Activated CD4-positive, alpha-beta memory T cell treated with anti-CD3 and anti-CD28 coated beads for 36 hours (primary cell): ENCODE data around the gene FBXL3. TPM values are rescaled to one million over a fixed set of nuclear protein-coding genes. Genes with fewer than 3 reads are reported as not detected.
A peak's percentile ranks its signal among the peaks of the same experiment; 100 is the strongest.

ENCODE experiments used
- CTCF ChIA-PET: fragments of 350-600 bp; sonication (Branson Sonifier 250); formaldehyde crosslinking; loops from one replicate; lab custom pipeline; 2021; ENCODE audit warnings: antibody characterized with exemption, inconsistent platforms; lab: Charles Lee
- POLR2A ChIA-PET: fragments of 350-600 bp; sonication (Branson Sonifier 250); formaldehyde crosslinking; loops from one replicate; lab custom pipeline; 2021; ENCODE audit warnings: antibody characterized with exemption; lab: Charles Lee
- DNase-seq: peaks from one replicate; pipeline ENCODE4 v3.0.0-alpha.2; 2020
- H3K27ac Mint-ChIP-seq: one replicate; pipeline ENCODE4 v1.8.0; 2021; ENCODE audit warnings: mixed read lengths
- H3K27me3 Mint-ChIP-seq: one replicate; pipeline ENCODE4 v1.8.0; 2021; ENCODE audit warnings: mixed read lengths
- H3K36me3 Mint-ChIP-seq: one replicate; pipeline ENCODE4 v1.8.0; 2021; ENCODE audit warnings: mixed read lengths
- H3K4me1 Mint-ChIP-seq: one replicate; pipeline ENCODE4 v1.8.0; 2021; ENCODE audit warnings: low read depth, mixed read lengths
- H3K4me3 Mint-ChIP-seq: one replicate; pipeline ENCODE4 v1.8.0; 2021; ENCODE audit warnings: mild to moderate bottlenecking, mixed read lengths
- H3K9me3 Mint-ChIP-seq: one replicate; pipeline ENCODE4 v1.8.0; 2021; ENCODE audit warnings: mixed read lengths
- intact Hi-C: fragments of 100-400 bp; cut with micrococcal nuclease; formaldehyde crosslinking; loops from one replicate; pipeline ENCODE4 v1.15.1; 2023
- total RNA-seq, 2 experiments: library from RNA; stranded (reverse); gene quantifications; one replicate each; pipeline ENCODE4 v1.2.3, GENCODE V29; 2021

FBXL3 gene
- total RNA-seq, 2 experiments from 2014 or later = 35.6 to 35.7 TPM

DNA sequence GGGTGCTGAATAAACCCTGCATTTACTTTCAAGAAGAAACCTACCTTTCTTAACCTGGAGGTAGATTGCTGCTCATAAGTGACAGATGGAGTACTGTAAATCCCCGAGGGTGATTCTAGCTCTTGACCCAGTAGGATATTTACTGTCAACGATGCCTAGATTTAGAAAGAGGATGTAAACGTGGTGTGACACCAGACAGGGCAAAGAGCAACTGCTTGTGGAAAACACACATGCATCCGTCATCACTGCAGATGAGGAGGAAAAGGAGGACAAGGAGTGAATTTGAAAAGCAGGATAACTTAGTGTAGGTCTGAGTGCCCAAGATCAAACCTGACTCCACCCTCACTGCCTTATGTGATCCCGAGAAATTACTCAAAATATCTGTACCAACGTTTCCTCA is 44.9 kb downstream of the FBXL3 start:
- H3K27ac Mint-ChIP-seq = no peak overlapping the region
- CTCF ChIA-PET = interaction anchor here (1.4 to 2.6 kb wide), 2 partner anchors 46 to 78 kb away, joined by 4 to 6 read pairs; no protein-coding TSS in a partner anchor
- peaks cover 4% of the 10 kb centered on the region for H3K4me1 Mint-ChIP-seq
- no peaks in the 10 kb centered on the region for H3K9me3 Mint-ChIP-seq
- peaks cover 22% of the 10 kb centered on the region for H3K27me3 Mint-ChIP-seq
- no peak for DNase-seq
- POLR2A ChIA-PET = no interaction called here
- H3K4me3 Mint-ChIP-seq = no peak overlapping the region
- no peaks in the 10 kb centered on the region for H3K36me3 Mint-ChIP-seq
- intact Hi-C loops = loop anchor here (2.0 kb wide), 1 partner anchor 1107 kb away; no protein-coding TSS in a partner anchor

- CTCF ChIA-PET = interaction anchor here (0.6 to 2.6 kb wide), 28 partner anchors 9 to 1219 kb away, joined by 3 to 17 read pairs (median 4); partner anchors contain the start of gene CLN5
- H3K9me3 Mint-ChIP-seq = no peaks in the 10 kb centered on the region
- no peaks in the 10 kb centered on the region for H3K36me3 Mint-ChIP-seq
- H3K4me3 Mint-ChIP-seq = no peak overlapping the region
- peaks cover 6% of the 10 kb centered on the region for H3K4me1 Mint-ChIP-seq
- POLR2A ChIA-PET = interaction anchor here (0.6 to 1.2 kb wide), 3 partner anchors 9 to 355 kb away, joined by 3 to 4 read pairs (median 3); partner anchors contain the start of gene CLN5
- DNase-seq = peak; percentile 88
- H3K27ac Mint-ChIP-seq = no peak overlapping the region
- peaks cover 17% of the 10 kb centered on the region for H3K27me3 Mint-ChIP-seq
- intact Hi-C loops = loop anchor here (2.0 kb wide), 1 partner anchor 157 kb away; no protein-coding TSS in a partner anchor
These were observed 46.8 kb downstream of the FBXL3 start for GRCh38 chr13:76980075-76980718.

GRCh38 chr13:76976929-76977328 is 50.0 kb downstream of the FBXL3 start:
- POLR2A ChIA-PET = no interaction called here
- peaks cover 9% of the 10 kb centered on the region for H3K4me1 Mint-ChIP-seq
- H3K27ac Mint-ChIP-seq = no peak overlapping the region
- H3K27me3 Mint-ChIP-seq = peaks cover 28% of the 10 kb centered on the region
- DNase-seq = no peak
- H3K9me3 Mint-ChIP-seq = no peaks in the 10 kb centered on the region
- H3K4me3 Mint-ChIP-seq = no peak overlapping the region
- no peaks in the 10 kb centered on the region for H3K36me3 Mint-ChIP-seq
- intact Hi-C loops = no loop called here
- CTCF ChIA-PET = interaction anchor here (0.7 to 0.8 kb wide), 2 partner anchors 21 to 25 kb away, joined by 3 read pairs; no protein-coding TSS in a partner anchor

- no peak overlapping the region for H3K4me3 Mint-ChIP-seq
- ChIA-PET CTCF (interaction anchor here (0.7 kb wide), 1 partner anchor 25 kb away, joined by 3 read pairs; no protein-coding TSS in a partner anchor), POLR2A (no interaction called here)
- peaks cover 26% of the 10 kb centered on the region for H3K27me3 Mint-ChIP-seq
- peaks cover 9% of the 10 kb centered on the region for H3K4me1 Mint-ChIP-seq
- no peak for DNase-seq
- intact Hi-C loops = no loop called here
- no peaks in the 10 kb centered on the region for H3K9me3 Mint-ChIP-seq
- no peak overlapping the region for H3K27ac Mint-ChIP-seq
- no peaks in the 10 kb centered on the region for H3K36me3 Mint-ChIP-seq
These were observed 50.5 kb downstream of the FBXL3 start for GRCh38 chr13:76976490-76976889.

GRCh38 chr13:76975863-76976262 is 51.1 kb downstream of the FBXL3 start:
- Mint-ChIP-seq H3K4me3 (no peak overlapping the region), H3K27me3 (peaks cover 21% of the 10 kb centered on the region), H3K36me3 (no peaks in the 10 kb centered on the region), H3K4me1 (peaks cover 9% of the 10 kb centered on the region), H3K9me3 (no peaks in the 10 kb centered on the region), H3K27ac (no peak overlapping the region)
- ChIA-PET CTCF (interaction anchor here (0.7 kb wide), 1 partner anchor 1688 kb away, joined by 3 read pairs; no protein-coding TSS in a partner anchor), POLR2A (no interaction called here)
- intact Hi-C loops = no loop called here
- DNase-seq = no peak

DNA sequence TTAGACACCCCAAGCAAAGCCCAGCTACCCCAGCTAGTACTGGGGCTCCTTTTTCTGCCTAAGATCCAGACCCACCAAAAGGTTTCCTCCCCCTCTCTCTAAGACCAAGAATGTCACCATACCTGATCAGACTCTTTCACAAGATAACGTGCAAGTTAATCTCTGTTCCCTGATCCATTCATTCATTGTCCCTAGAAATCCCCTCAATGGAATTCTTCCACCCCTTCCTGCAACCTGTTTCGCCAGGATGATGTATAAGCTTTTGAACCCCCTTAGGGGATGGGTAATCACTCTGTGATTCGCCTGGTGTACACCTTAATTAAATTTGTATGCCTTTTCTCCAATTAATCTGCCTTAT is 52.4 kb downstream of the FBXL3 start:
- ChIA-PET POLR2A (no interaction called here), CTCF (no interaction called here)
- no peaks in the 10 kb centered on the region for H3K36me3 Mint-ChIP-seq
- H3K27me3 Mint-ChIP-seq = peaks cover 18% of the 10 kb centered on the region
- H3K9me3 Mint-ChIP-seq = no peaks in the 10 kb centered on the region
- no peak overlapping the region for H3K27ac Mint-ChIP-seq
- H3K4me1 Mint-ChIP-seq = peaks cover 7% of the 10 kb centered on the region
- no peak overlapping the region for H3K4me3 Mint-ChIP-seq
- intact Hi-C loops = no loop called here
- DNase-seq = no peak

GRCh38 chr13:76973920-76974617 is 52.9 kb downstream of the FBXL3 start:
- POLR2A ChIA-PET = interaction anchor here (1.1 kb wide), 1 partner anchor 16 kb away, joined by 3 read pairs; no protein-coding TSS in a partner anchor
- no peak for DNase-seq
- Mint-ChIP-seq H3K27me3 (peaks cover 17% of the 10 kb centered on the region), H3K9me3 (no peaks in the 10 kb centered on the region), H3K4me3 (no peak overlapping the region), H3K36me3 (no peaks in the 10 kb centered on the region), H3K4me1 (peaks cover 7% of the 10 kb centered on the region), H3K27ac (no peak overlapping the region)
- CTCF ChIA-PET = no interaction called here
- intact Hi-C loops = no loop called here

- no peak overlapping the region for H3K27ac Mint-ChIP-seq
- DNase-seq = no peak
- H3K9me3 Mint-ChIP-seq = no peaks in the 10 kb centered on the region
- H3K4me3 Mint-ChIP-seq = no peak overlapping the region
- POLR2A ChIA-PET = no interaction called here
- intact Hi-C loops = no loop called here
- peaks cover 7% of the 10 kb centered on the region for H3K4me1 Mint-ChIP-seq
- H3K27me3 Mint-ChIP-seq = peaks cover 18% of the 10 kb centered on the region
- no peaks in the 10 kb centered on the region for H3K36me3 Mint-ChIP-seq
- CTCF ChIA-PET = no interaction called here
These were observed 54.8 kb downstream of the FBXL3 start for GRCh38 chr13:76971851-76972829.

DNA sequence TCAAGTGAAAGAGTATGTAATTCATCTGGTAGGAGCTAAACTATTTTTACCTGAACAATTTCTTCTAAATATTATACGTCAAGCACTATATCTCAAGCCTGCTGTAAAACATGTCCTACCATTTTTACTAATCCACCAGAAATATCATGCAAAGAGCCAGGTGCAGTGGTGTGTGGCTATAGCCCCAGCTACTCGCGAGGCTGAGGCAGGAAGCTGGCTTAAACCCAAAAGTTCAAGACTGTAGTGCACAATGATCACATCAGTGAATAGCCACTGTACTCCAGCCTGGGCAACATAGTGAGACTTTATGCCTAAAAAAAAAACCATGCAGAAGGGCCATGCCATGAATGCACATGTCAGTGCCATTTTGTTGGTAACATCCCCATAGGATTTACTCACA is 55.7 kb downstream of the FBXL3 start:
- no peak overlapping the region for H3K4me3 Mint-ChIP-seq
- peaks cover 3% of the 10 kb centered on the region for H3K4me1 Mint-ChIP-seq
- DNase-seq = no peak
- H3K36me3 Mint-ChIP-seq = no peaks in the 10 kb centered on the region
- H3K9me3 Mint-ChIP-seq = no peaks in the 10 kb centered on the region
- ChIA-PET CTCF (interaction anchor here (0.9 to 1.1 kb wide), 2 partner anchors 9 to 46 kb away, joined by 4 to 6 read pairs; no protein-coding TSS in a partner anchor), POLR2A (interaction anchor here (1.1 kb wide), 1 partner anchor 9 kb away, joined by 3 read pairs; no protein-coding TSS in a partner anchor)
- no peak overlapping the region for H3K27ac Mint-ChIP-seq
- intact Hi-C loops = no loop called here
- H3K27me3 Mint-ChIP-seq = peaks cover 16% of the 10 kb centered on the region

DNA sequence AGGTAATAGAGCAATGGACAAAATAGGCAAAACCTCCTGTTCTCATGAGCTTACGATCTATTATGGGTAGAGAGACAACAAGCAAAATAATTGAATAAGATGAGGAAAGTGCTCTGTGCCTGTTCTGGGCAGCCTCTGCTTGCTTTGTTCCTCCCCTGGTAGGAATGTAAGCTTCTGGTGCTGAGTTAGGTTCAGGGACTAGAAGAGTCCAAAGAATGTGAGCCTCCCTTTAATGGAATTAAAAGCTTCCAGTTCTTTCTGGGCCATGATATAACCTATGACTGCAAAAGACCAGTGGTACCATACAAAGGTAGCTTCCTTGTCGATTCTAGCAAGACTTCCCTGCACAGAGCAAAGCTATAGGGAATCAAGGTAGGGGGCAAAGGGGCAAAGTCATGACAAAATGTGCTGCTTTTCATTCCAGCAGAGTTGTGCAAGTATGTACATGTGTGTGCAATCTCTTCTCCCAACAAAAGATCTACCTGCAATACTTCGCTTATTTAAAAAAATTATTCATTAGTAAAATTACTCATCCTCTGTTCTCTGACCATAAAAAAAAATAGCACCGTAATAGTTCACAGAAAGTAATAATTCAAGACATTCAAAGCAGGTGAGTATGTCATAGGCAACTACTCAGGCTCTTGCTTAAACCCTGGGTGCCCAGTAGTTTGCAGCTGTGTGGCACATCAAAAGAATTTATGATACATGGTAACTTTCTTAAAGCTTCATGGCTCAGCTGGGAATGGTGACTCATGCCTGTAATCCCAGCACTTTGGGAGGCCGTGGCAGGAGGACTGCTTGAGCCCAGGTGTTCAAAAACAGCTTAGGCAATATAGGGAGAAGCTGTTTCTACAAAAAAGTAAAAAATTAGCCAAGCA is 57.2 kb downstream of the FBXL3 start:
- no peaks in the 10 kb centered on the region for H3K36me3 Mint-ChIP-seq
- POLR2A ChIA-PET = no interaction called here
- DNase-seq = no peak
- intact Hi-C loops = no loop called here
- H3K4me3 Mint-ChIP-seq = no peak overlapping the region
- no peaks in the 10 kb centered on the region for H3K9me3 Mint-ChIP-seq
- peaks cover 15% of the 10 kb centered on the region for H3K27me3 Mint-ChIP-seq
- H3K27ac Mint-ChIP-seq = no peak overlapping the region
- H3K4me1 Mint-ChIP-seq = peaks cover 3% of the 10 kb centered on the region
- CTCF ChIA-PET = interaction anchor here (1.1 to 1.5 kb wide), 3 partner anchors 11 to 67 kb away, joined by 4 to 12 read pairs (median 4); no protein-coding TSS in a partner anchor

DNA sequence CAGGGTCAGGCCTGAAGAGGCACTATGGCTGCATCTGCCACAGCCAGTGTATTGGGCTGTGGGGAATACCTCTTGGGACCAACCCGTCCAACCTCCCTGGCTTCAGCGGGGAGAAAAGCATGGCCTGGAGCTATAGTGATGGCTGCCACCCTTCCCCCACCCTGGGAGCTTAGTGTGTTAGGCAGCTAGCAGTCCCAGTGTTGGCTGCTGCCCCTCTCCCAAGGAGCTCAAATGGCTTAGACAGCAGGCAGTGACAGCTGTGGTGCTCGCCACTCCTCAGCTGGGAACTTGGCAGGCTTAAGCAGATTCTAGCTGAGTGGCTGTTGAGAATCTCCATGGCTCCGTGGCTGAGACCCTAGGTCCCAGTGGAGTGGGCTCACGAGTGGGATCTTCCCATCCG is 58.9 kb downstream of the FBXL3 start:
- peaks cover 12% of the 10 kb centered on the region for H3K27me3 Mint-ChIP-seq
- POLR2A ChIA-PET = no interaction called here
- intact Hi-C loops = no loop called here
- H3K36me3 Mint-ChIP-seq = no peaks in the 10 kb centered on the region
- peaks cover 3% of the 10 kb centered on the region for H3K4me1 Mint-ChIP-seq
- H3K4me3 Mint-ChIP-seq = no peak overlapping the region
- no peaks in the 10 kb centered on the region for H3K9me3 Mint-ChIP-seq
- DNase-seq = no peak
- CTCF ChIA-PET = no interaction called here
- H3K27ac Mint-ChIP-seq = no peak overlapping the region
